Common myeloid progenitor, CD34-positive (primary cell): ENCODE results near the gene AKAP13.

ENCODE experiments used
- CTCF ChIA-PET: fragments of 350-600 bp; sonication (Branson Sonifier 250); formaldehyde crosslinking; loops from one replicate; lab custom pipeline; 2021; ENCODE audit warnings: antibody characterized with exemption; lab: Charles Lee
- POLR2A ChIA-PET: fragments of 350-600 bp; sonication (Branson Sonifier 250); formaldehyde crosslinking; loops from one replicate; lab custom pipeline; 2021; ENCODE audit warnings: antibody characterized with exemption; lab: Charles Lee
- DNase-seq, 3 donors: peaks; one replicate each; pipeline versions ENCODE4 v3.0.0 to v3.0.0-alpha.2; 2013
- H3K27ac ChIP-seq, 2 experiments: 1 replicate in 1 of 2; 2 replicates in 1 of 2; pipeline ENCODE4 v1.7.0; 2013; ENCODE audit warnings: inconsistent platforms in 2 of 2, low read length in 2 of 2, mild to moderate bottlenecking in 2 of 2, low read depth in 1 of 2, moderate library complexity in 1 of 2; ENCODE audit not compliant: severe bottlenecking in 2 of 2, insufficient read depth in 1 of 2, poor library complexity in 1 of 2
- H3K27me3 ChIP-seq, 5 experiments: replicated peaks in 2 of 5; 1 replicate in 3 of 5; 2 replicates in 2 of 5; pipeline versions ENCODE4 v1.6.1 to v1.7.0; 2013; ENCODE audit warnings: low read length in 4 of 5, mild to moderate bottlenecking in 2 of 5, moderate library complexity in 2 of 5, inconsistent platforms in 1 of 5; ENCODE audit not compliant: insufficient read depth in 5 of 5, control insufficient read depth in 4 of 5
- H3K36me3 ChIP-seq, 4 experiments: 1 replicate in 2 of 4; 2 replicates in 2 of 4; pipeline versions ENCODE4 v1.6.1 to v1.7.0; 2013; ENCODE audit warnings: low read length in 3 of 4, control low read depth in 1 of 4, mild to moderate bottlenecking in 1 of 4; ENCODE audit not compliant: control insufficient read depth in 4 of 4, insufficient read depth in 4 of 4
- H3K4me1 ChIP-seq, 4 experiments: 1 replicate in 3 of 4; 2 replicates in 1 of 4; pipeline versions ENCODE4 v1.6.1 to v1.7.1; 2013; ENCODE audit warnings: low read length in 3 of 4, mild to moderate bottlenecking in 3 of 4, control low read depth in 1 of 4, inconsistent platforms in 1 of 4, moderate library complexity in 1 of 4; ENCODE audit not compliant: control insufficient read depth in 4 of 4, insufficient read depth in 4 of 4; ENCODE audit errors: control extremely low read depth in 1 of 4
- H3K4me3 ChIP-seq, 7 experiments: 1 replicate in 4 of 7; 2 replicates in 3 of 7; pipeline versions ENCODE4 v1.5.1 to v1.7.0; 2013; ENCODE audit warnings: mild to moderate bottlenecking in 7 of 7, low read length in 6 of 7, moderate library complexity in 6 of 7, inconsistent platforms in 2 of 7, low read depth in 2 of 7, control low read depth in 1 of 7; ENCODE audit not compliant: insufficient read depth in 4 of 7, control insufficient read depth in 1 of 7; ENCODE audit errors: extremely low read depth in 1 of 7
- H3K9me3 ChIP-seq, 5 experiments: 1 replicate in 4 of 5; 2 replicates in 1 of 5; pipeline versions ENCODE4 v1.6.1 to v1.7.1; 2013; ENCODE audit warnings: low read length in 4 of 5, mild to moderate bottlenecking in 2 of 5, inconsistent platforms in 1 of 5, low read depth in 1 of 5, moderate library complexity in 1 of 5; ENCODE audit not compliant: control insufficient read depth in 4 of 5, insufficient read depth in 2 of 5; ENCODE audit errors: control extremely low read depth in 1 of 5
- WGBS: methylation state at CpG from one replicate; pipeline ENCODE4 v1.1.5; 2013; ENCODE audit not compliant: insufficient coverage; 5-methylcytosine and 5-hydroxymethylcytosine counted together

The AKAP13 gene

DNA sequence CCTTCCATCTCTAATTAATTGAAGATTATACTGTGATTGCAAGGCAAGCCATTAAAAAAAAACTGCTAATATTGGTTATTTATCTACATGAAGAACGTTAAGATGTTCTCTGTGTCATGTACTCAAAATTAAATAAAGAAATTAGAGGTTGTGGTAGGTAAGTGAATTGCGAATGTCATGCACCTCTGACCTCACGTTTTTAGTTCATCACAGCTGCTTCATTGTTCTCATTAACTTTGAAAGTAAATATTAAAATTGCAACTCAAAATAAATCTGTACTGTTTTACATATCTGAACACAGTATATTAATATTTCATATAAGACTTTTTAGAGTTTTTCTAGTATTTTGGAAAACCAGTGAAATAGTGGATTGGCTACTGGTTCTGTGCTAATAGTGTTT is 320.4 kb downstream of the AKAP13 start:
- peaks cover 4 to 39% (median 30%) of the 10 kb centered on the region in 4 experiments for H3K4me1 ChIP-seq
- H3K27ac ChIP-seq, result no peak overlapping the region
- H3K4me3 ChIP-seq, result no peak overlapping the region
- no CpG with 5 or more reads among the region's 3 CpGs for WGBS
- H3K27me3 ChIP-seq, result no peaks in the 10 kb centered on the region
- H3K36me3 ChIP-seq, result peaks cover 7 to 36% (median 24%) of the 10 kb centered on the region in 4 experiments
- POLR2A ChIA-PET, result interaction anchor here (0.6 kb wide), 1 partner anchor 203 kb away, joined by 3 read pairs; no protein-coding TSS in a partner anchor
- no peaks in the 10 kb centered on the region for H3K9me3 ChIP-seq
- CTCF ChIA-PET, result interaction anchor here (1.8 kb wide), 2 partner anchors 11 to 19 kb away, joined by 4 to 5 read pairs; no protein-coding TSS in a partner anchor
- DNase-seq, result no peak

DNA sequence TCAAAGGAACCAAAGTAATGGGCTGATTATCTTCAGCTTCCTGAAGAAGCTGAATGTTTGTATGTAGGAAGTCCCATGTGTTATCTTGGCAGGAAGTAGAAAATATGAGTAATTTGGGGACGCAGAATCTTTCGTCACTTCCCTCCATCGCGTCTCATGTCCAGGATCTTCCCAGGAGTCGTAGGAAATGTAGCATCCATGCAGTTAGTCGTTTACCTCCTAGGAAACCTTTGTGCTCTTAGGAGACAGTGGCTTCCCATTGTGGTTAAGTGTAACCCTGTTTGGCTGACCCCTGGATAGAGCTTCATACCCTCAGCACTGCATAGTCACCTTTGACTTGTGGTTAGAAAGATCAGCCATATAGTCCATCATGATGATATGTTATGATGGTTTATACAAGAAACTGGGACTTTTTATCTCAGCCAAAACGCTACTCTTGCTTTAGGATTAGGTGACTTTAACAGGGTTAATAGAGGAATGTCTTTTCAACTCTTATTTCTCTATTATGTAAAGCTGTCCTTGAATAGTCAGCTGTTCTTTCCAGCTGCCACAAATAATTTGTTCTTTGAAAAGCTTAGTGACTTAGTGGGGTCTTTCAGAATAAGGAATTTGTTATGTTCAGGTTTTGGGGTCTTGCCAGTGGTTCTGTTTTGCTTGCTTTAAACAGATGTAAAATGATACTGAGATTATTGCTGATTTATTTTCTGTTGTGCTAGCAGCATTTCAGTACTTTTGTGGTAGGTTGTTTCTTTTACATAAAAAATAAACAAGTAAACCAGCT is 322.1 kb downstream of the AKAP13 start:
- WGBS, result 0% methylated on average over 1 of the region's 7 CpGs
- peak; percentile 41 to 55 (median 46) for DNase-seq
- Histone ChIP-seq H3K4me1 (peaks cover 13 to 56% (median 46%) of the 10 kb centered on the region in 4 experiments), H3K9me3 (no peaks in the 10 kb centered on the region), H3K36me3 (peaks cover 4 to 22% (median 13%) of the 10 kb centered on the region in 4 experiments), H3K4me3 (peak overlapping the region in 2 of 7 experiments; percentile 32 to 40), H3K27ac (peak overlapping the region; percentile 76 to 90), H3K27me3 (no peaks in the 10 kb centered on the region)
- CTCF ChIA-PET, result interaction anchor here (1.1 to 3.5 kb wide), 3 partner anchors 9 to 13 kb away, joined by 4 to 12 read pairs (median 11); no protein-coding TSS in a partner anchor
- POLR2A ChIA-PET, result interaction anchor here (0.8 to 1.0 kb wide), 2 partner anchors 9 to 77 kb away, joined by 3 read pairs; no protein-coding TSS in a partner anchor

DNA sequence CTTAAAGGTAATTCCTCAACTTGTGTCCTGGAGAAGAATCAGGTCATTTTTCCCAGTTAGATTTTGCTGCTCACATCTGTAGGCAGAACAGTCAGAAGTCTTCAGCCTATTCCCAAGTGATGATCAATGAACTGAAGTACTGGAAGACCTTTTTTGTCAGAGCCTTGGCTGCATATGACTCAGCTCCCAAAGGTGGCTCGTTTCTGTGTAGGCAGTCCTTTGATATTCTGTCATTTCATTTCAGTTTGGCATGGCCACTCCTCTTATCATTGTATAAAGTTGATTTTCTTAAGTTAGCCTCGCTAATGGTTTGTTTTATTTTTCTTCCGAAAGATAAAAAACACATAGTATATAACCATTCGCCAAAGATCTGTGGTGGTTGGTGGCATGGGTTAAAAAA is 323.7 kb downstream of the AKAP13 start:
- 40% methylated on average over 1 of the region's 4 CpGs for WGBS
- Histone ChIP-seq H3K9me3 (no peaks in the 10 kb centered on the region), H3K4me1 (peaks cover 18 to 67% (median 53%) of the 10 kb centered on the region in 4 experiments), H3K27me3 (no peaks in the 10 kb centered on the region), H3K4me3 (no peak overlapping the region), H3K27ac (peak overlapping the region; percentile 16 to 49), H3K36me3 (peaks cover 7 to 34% (median 18%) of the 10 kb centered on the region in 4 experiments)
- no peak for DNase-seq
- CTCF ChIA-PET, result interaction anchor here (0.9 to 3.5 kb wide), 3 partner anchors 10 to 88 kb away, joined by 5 to 12 read pairs (median 11); no protein-coding TSS in a partner anchor
- POLR2A ChIA-PET, result interaction anchor here (1.0 kb wide), 1 partner anchor 78 kb away, joined by 3 read pairs; no protein-coding TSS in a partner anchor

DNA sequence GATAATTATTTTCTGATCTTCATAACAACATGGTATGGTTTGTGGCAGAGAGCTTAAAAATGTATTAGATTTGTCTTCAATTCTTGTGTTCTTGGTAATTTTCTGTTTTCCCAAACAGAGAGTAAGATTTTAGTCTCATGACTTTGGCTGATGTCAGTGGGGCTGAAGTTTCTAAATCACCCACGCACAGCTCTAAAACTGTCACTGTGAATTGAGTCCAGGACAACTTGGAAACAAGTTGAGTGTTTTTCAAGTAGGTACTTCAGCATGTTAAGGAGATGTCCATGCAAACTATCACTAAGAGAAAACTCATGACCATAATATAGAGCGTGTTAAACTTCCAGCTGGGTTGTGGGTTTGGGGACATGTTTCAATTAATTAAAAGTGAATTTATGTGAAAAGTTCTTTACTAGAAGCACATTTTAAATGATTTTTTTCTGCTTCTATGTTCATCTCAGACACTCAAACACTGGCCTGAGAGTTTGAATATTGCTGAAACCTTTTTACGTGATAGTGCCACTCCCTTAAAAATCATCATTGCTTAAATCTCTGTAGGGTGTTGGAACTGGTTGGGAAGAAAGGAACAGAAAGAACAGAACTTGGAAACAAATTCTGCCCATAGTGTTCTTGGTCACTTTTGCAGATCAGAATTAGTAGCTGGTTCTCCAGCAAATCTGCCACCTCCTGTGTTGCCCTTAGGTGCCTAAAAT is 324.5 kb downstream of the AKAP13 start:
- CTCF ChIA-PET, result interaction anchor here (0.9 to 3.5 kb wide), 3 partner anchors 15 to 88 kb away, joined by 4 to 12 read pairs (median 5); no protein-coding TSS in a partner anchor
- peak overlapping the region in 1 of 2 experiments; percentile 49 for H3K27ac ChIP-seq
- H3K27me3 ChIP-seq, result no peaks in the 10 kb centered on the region
- POLR2A ChIA-PET, result interaction anchor here (1.0 kb wide), 1 partner anchor 79 kb away, joined by 3 read pairs; no protein-coding TSS in a partner anchor
- peaks cover 7 to 36% (median 20%) of the 10 kb centered on the region in 4 experiments for H3K36me3 ChIP-seq
- no peaks in the 10 kb centered on the region for H3K9me3 ChIP-seq
- peaks cover 18 to 67% (median 53%) of the 10 kb centered on the region in 4 experiments for H3K4me1 ChIP-seq
- 100% methylated on average over 1 of the region's 3 CpGs for WGBS
- H3K4me3 ChIP-seq, result no peak overlapping the region
- DNase-seq, result no peak

DNA sequence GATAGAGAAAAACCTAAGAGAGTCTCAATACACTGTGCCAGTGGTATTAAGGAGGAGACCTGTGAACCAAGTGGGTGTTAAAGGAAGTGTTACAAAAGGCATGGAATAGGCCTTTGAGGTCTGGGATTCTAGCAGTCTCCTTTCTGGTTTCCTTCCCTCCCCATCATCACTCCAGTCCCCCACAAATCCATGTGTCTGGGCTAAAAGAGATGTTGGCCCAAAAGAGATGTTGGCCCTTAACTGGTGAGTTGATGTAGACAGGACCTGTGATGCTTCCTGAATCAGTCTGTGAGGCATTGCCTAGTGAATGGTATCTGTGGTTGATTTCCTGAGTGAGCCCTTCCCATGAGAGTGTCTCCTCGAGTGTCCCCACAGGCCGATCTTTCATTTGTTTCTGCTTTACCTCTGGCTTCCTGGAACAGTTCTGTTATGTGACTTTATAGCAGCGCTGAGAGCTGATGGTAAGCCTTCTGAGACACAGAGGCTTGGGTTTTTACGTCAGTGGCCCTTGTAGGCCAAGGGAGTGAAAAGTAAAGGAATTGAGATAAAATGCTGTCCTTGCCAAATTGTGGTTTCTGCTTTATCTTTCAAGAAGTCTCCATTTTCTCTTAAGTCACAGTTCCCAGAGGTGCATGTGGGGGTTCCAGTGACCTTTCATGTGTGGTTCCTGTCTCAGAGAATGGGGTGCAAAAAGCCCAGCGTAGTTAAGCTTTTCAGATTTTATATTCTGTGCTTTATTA is 326.5 kb downstream of the AKAP13 start:
- DNase-seq, result peak; percentile 74 to 88 (median 81)
- Histone ChIP-seq H3K27ac (peak overlapping the region; percentile 62 to 86), H3K9me3 (no peaks in the 10 kb centered on the region), H3K36me3 (peaks cover 17 to 47% (median 31%) of the 10 kb centered on the region in 4 experiments), H3K4me1 (peaks cover 18 to 62% (median 51%) of the 10 kb centered on the region in 4 experiments), H3K27me3 (no peaks in the 10 kb centered on the region), H3K4me3 (peak overlapping the region in 6 of 7 experiments; percentile 34 to 72 (median 56))
- WGBS, result 10% methylated on average over 3 of the region's 5 CpGs
- CTCF ChIA-PET, result interaction anchor here (1.0 to 1.4 kb wide), 3 partner anchors 11 to 79 kb away, joined by 3 to 5 read pairs (median 3); no protein-coding TSS in a partner anchor
- POLR2A ChIA-PET, result interaction anchor here (0.7 to 0.9 kb wide), 2 partner anchors 17 to 58 kb away, joined by 3 to 4 read pairs; no protein-coding TSS in a partner anchor
